Mucosa of stomach (tissue), 1 donor: Measurements from ENCODE around the gene NPEPL1.

Experiments
- H3K27me3 ChIP-seq: one replicate; pipeline ENCODE4 v1.7.0; 2013; ENCODE audit warnings: mild to moderate bottlenecking, low read length; ENCODE audit not compliant: control insufficient read depth, insufficient read depth
- H3K36me3 ChIP-seq: one replicate; pipeline ENCODE4 v1.7.0; 2013; ENCODE audit warnings: low read length; ENCODE audit not compliant: control insufficient read depth, insufficient read depth
- H3K4me1 ChIP-seq: one replicate; pipeline ENCODE4 v1.7.0; 2013; ENCODE audit warnings: mild to moderate bottlenecking, low read length; ENCODE audit not compliant: control insufficient read depth, insufficient read depth
- H3K4me3 ChIP-seq: one replicate; pipeline ENCODE4 v1.7.0; 2013; ENCODE audit warnings: low read length
- H3K9ac ChIP-seq: one replicate; pipeline ENCODE4 v1.7.0; 2013; ENCODE audit warnings: mild to moderate bottlenecking, low read length, moderate library complexity
- H3K9me3 ChIP-seq: one replicate; pipeline ENCODE4 v1.7.0; 2013; ENCODE audit warnings: mild to moderate bottlenecking, low read length, moderate library complexity; ENCODE audit not compliant: control insufficient read depth
- donor health status: Pancreatic carcinoma.

Gene NPEPL1

GRCh38 chr20:58707770-58708169, 15.2 kb downstream of the NPEPL1 start:
- H3K36me3 ChIP-seq = no peaks in the 10 kb centered on the region

GRCh38 chr20:58708246-58708931, 15.8 kb downstream of the NPEPL1 start:
- H3K36me3 ChIP-seq = no peaks in the 10 kb centered on the region
- H3K4me3 ChIP-seq = no peak overlapping the region
- H3K9ac ChIP-seq = no peak overlapping the region
- H3K27me3 ChIP-seq = no peaks in the 10 kb centered on the region
- H3K4me1 ChIP-seq = no peaks in the 10 kb centered on the region
- H3K9me3 ChIP-seq = no peaks in the 10 kb centered on the region

More at GRCh38 chr20:58707770-58708169, 15.2 kb downstream of the NPEPL1 start:
- no peak overlapping the region for H3K9ac ChIP-seq
- no peaks in the 10 kb centered on the region for H3K9me3 ChIP-seq
- H3K4me3 ChIP-seq = no peak overlapping the region
- no peaks in the 10 kb centered on the region for H3K4me1 ChIP-seq
- no peaks in the 10 kb centered on the region for H3K27me3 ChIP-seq

DNA sequence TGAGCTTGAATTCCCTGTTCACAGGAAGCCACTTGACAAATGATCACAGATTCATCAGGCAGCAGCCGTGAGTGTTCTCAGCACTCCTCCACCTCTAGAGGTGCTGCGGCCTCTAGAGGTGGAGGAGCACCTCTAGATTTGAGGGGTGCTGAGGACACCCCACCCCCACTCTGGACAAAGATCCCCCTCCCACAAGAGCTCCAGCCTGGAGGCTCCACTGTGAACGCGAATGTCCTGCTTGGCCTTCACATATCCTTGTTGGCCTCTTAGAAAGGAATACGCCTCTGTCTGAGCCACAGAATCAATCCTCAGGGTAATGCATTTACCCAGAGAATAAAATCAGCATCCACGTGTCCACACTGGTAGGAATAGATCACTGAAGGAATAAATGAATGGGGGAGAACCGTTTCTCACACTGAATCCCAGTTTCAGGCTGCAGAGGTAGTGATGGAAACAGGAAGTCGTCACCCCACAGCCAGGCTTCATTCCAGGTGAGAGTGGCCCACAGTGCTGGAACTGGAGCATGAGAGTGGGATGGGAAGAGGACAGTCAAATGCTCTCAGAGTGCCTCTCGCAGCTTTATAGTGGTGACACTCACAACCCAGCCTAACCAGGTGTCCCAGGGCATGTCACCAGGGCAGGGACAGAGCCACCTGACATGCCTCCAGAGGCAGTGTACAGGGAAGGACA, 16.6 kb downstream of the NPEPL1 start:
- H3K9me3 ChIP-seq = no peaks in the 10 kb centered on the region
- no peak overlapping the region for H3K4me3 ChIP-seq
- H3K27me3 ChIP-seq = no peaks in the 10 kb centered on the region
- H3K36me3 ChIP-seq = no peaks in the 10 kb centered on the region
- no peak overlapping the region for H3K9ac ChIP-seq
- H3K4me1 ChIP-seq = no peaks in the 10 kb centered on the region

DNA sequence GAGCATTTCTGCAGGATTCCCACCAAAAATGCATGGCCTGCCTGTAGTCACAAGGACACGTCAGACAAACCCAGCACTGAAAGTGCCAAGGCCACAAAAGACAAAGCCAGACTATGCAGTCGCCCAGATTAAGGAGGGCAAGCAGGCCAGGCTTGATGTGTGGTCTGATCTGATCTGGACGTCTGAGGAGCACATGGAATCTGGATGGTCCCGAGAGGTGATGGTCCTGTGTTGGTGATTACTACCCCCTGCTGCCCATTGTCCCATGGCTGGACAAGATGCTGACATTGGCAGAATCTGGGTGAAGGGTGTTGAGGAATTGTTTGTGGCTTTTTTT, 17.1 kb downstream of the NPEPL1 start:
- no peaks in the 10 kb centered on the region for H3K36me3 ChIP-seq
- H3K9me3 ChIP-seq = no peaks in the 10 kb centered on the region
- H3K27me3 ChIP-seq = no peaks in the 10 kb centered on the region
- H3K4me1 ChIP-seq = no peaks in the 10 kb centered on the region
- H3K9ac ChIP-seq = no peak overlapping the region
- H3K4me3 ChIP-seq = no peak overlapping the region

GRCh38 chr20:58710481-58711265, 18.1 kb downstream of the NPEPL1 start:
- H3K4me3 ChIP-seq = no peak overlapping the region
- no peaks in the 10 kb centered on the region for H3K36me3 ChIP-seq
- no peaks in the 10 kb centered on the region for H3K4me1 ChIP-seq
- no peaks in the 10 kb centered on the region for H3K9me3 ChIP-seq
- no peaks in the 10 kb centered on the region for H3K27me3 ChIP-seq
- H3K9ac ChIP-seq = no peak overlapping the region

DNA sequence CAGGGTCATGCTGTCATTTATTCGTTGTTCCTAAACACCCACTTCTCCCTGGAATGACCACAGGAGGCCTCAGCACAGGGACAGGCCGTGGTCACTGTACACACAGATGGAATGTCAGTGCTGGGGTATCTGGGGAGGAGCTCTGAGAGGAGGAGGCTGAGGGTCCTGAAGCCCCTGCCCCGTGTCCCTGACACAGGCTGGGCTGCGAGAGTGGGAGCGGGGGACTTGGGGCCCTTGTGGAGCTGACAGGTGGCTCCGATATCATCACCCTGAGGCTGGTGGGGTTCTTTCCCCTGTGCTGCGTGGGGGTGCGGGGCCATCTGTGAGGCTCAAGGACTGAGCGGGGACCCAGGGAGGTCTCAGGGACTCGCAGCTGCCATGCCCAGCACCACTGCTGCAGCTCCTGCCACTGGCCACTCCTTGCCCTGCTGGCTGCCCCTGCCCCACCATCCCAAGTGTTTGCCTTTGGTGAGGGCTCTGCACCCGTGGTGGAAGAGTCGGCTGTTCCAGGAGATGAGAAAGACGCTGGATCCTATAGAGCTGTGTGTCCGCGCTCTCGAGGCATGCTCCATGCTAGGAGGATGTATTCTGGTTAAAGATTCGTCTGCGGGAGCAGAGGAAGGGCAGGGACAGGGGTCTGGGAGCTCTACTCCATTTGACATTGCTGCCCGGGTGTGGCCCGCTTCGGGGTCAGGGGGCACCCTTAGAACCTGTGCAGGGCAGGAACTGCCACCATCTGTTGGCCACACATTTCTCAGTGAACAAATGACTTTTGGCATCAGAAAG, 18.9 kb downstream of the NPEPL1 start:
- Histone ChIP-seq H3K4me1 (no peaks in the 10 kb centered on the region), H3K27me3 (no peaks in the 10 kb centered on the region), H3K36me3 (no peaks in the 10 kb centered on the region)

DNA sequence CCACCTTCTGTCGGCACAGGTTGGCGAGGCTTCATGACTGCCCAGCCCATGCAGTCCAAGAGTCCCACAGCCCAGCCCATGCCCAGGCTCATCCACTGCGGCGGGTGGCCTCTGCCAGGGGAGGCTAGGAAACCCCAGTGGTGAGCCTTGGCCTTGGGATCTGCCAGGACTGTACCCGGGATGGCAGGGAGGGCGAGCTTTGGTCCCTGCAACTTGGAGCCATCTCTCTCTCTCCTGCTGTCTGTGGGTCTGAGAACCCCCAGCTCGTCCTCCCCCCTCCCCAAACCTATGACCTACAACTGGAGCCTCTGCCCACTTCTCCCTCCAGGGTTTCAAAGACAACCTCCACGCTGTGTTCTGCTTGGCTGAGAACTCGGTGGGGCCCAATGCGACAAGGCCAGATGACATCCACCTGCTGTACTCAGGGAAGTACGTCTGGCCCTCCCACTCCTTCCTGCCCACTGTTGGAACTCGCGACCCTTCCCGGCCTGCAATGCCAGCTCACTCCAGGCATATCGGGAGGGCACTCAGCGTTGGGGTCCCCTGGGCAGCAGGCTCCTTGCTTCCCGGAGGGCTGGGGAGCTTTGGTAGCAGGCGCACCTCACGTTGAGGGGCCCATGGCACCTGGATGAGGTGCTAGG, 19.7 kb downstream of the NPEPL1 start:
- Histone ChIP-seq H3K9ac (no peak overlapping the region), H3K36me3 (no peaks in the 10 kb centered on the region), H3K9me3 (no peaks in the 10 kb centered on the region), H3K4me1 (no peaks in the 10 kb centered on the region), H3K4me3 (no peak overlapping the region), H3K27me3 (no peaks in the 10 kb centered on the region)

More for the DNA sequence above, 18.9 kb downstream of the NPEPL1 start:
- H3K9me3 ChIP-seq = no peaks in the 10 kb centered on the region
- H3K9ac ChIP-seq = no peak overlapping the region
- no peak overlapping the region for H3K4me3 ChIP-seq

DNA sequence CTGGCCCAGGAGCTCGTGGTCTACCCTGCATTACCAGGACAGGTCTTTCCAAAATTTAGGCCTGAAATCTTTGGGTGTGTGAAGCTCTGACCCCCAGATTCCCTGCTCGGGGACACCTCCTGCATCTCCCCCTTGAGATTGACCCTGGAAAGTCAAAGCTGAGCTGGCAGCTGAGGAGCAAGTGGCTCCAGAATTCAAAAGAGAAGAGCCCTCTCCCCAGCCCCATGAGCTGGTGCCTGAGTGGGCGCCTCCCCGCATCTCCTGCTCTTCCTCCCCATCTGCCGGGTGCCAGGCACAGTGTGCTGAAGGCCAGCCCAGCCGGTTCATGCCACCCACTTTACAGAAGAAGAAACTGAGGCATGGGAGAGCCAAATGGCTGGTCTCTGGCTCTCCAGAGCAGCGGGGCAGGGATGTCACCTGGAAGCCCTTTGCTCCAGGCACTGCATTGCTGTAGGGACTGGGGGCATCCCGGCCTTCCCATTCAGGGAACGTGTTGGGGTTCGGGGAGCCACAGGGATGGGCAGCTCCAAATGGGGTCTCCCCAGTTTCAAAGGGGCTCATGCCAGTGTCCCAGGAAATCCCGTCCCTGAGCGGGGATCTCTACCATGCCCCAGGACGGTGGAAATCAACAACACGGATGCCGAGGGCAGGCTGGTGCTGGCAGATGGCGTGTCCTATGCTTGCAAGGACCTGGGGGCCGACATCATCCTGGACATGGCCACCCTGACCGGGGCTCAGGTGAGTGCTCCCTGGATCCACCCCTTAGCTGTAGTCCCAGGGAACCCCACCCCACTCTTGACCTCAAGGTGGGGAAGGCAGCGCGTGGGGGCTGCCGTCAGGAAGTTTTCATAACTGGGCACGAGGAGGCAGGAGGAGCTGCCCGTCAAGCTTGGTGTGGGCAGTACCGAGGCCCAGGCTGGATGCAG, 20.5 kb downstream of the NPEPL1 start:
- no peak overlapping the region for H3K9ac ChIP-seq
- H3K4me3 ChIP-seq = no peak overlapping the region
- H3K36me3 ChIP-seq = no peaks in the 10 kb centered on the region
- no peaks in the 10 kb centered on the region for H3K4me1 ChIP-seq
- H3K9me3 ChIP-seq = no peaks in the 10 kb centered on the region
- no peaks in the 10 kb centered on the region for H3K27me3 ChIP-seq

GRCh38 chr20:58713801-58714339, 21.3 kb downstream of the NPEPL1 start:
- no peaks in the 10 kb centered on the region for H3K9me3 ChIP-seq
- no peaks in the 10 kb centered on the region for H3K27me3 ChIP-seq
- no peak overlapping the region for H3K9ac ChIP-seq
- H3K36me3 ChIP-seq = no peaks in the 10 kb centered on the region
- H3K4me1 ChIP-seq = no peaks in the 10 kb centered on the region
- H3K4me3 ChIP-seq = no peak overlapping the region

DNA sequence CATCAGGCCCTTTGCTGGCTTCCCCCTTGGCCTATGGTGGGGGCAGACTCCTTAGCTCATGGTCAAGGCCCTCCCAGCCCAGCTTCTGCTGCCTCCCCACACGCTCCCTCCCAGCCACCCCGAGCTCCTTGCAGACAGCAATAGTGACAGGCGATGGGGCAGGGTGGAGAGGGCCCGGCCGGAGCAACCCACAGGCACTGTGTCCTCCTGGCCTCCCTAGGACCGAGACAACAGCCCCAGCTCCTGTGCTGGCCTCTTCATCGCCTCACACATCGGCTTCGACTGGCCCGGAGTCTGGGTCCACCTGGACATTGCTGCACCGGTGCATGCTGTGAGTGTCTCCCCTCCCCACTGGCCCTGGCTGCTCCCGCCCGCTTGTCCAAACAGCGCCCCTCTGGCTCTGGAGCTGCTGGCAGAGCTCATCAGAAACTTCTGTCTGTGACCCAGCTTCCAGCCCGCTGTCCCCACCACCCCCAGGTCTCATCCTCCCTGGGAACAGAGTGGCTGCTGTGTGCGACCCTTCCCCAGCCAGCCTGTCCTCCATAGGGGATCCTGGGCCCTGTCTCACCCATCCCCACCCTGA, 21.8 kb downstream of the NPEPL1 start:
- no peaks in the 10 kb centered on the region for H3K4me1 ChIP-seq
- no peak overlapping the region for H3K9ac ChIP-seq
- H3K36me3 ChIP-seq = no peaks in the 10 kb centered on the region
- no peaks in the 10 kb centered on the region for H3K27me3 ChIP-seq
- no peaks in the 10 kb centered on the region for H3K9me3 ChIP-seq
- no peak overlapping the region for H3K4me3 ChIP-seq
